Activated T-cell treated with anti-CD3 and anti-CD28 coated beads, Interleukin-2, amount 50 U/mL, for 4 hours (primary cell): Measurements from ENCODE around the gene HMX1. TPM values are rescaled to one million over a fixed set of nuclear protein-coding genes. Genes with fewer than 3 reads are reported as not detected.

Experiments
- ATAC-seq, 2 donors: fragments of 200-7000 bp; cut with Tn5 transposase; one replicate each; pipeline ENCODE4 v1.10.0; 2021
- DNase-seq: peaks from one replicate; pipeline ENCODE4 v3.0.0-alpha.2; 2020
- H3K27me3 Mint-ChIP-seq: one replicate; pipeline ENCODE4 v1.8.0; 2021; ENCODE audit warnings: low read depth, mixed read lengths
- H3K36me3 Mint-ChIP-seq: one replicate; pipeline ENCODE4 v1.8.0; 2022; ENCODE audit warnings: mixed read lengths; ENCODE audit not compliant: insufficient read depth
- H3K4me1 Mint-ChIP-seq: one replicate; pipeline ENCODE4 v1.8.0; 2021; ENCODE audit warnings: low read depth, mixed read lengths
- H3K4me3 Mint-ChIP-seq: one replicate; pipeline ENCODE4 v1.8.0; 2021; ENCODE audit warnings: mild to moderate bottlenecking, moderate library complexity, mixed read lengths
- H3K9me3 Mint-ChIP-seq: one replicate; pipeline ENCODE4 v1.8.0; 2021; ENCODE audit warnings: mixed read lengths
- total RNA-seq, 3 donors: library from RNA; stranded (reverse); gene quantifications; one replicate each; pipeline ENCODE4 v1.2.1, GENCODE V29; 2021

The HMX1 gene
- total RNA-seq, 3 donors from 2014 or later, result not detected

DNA sequence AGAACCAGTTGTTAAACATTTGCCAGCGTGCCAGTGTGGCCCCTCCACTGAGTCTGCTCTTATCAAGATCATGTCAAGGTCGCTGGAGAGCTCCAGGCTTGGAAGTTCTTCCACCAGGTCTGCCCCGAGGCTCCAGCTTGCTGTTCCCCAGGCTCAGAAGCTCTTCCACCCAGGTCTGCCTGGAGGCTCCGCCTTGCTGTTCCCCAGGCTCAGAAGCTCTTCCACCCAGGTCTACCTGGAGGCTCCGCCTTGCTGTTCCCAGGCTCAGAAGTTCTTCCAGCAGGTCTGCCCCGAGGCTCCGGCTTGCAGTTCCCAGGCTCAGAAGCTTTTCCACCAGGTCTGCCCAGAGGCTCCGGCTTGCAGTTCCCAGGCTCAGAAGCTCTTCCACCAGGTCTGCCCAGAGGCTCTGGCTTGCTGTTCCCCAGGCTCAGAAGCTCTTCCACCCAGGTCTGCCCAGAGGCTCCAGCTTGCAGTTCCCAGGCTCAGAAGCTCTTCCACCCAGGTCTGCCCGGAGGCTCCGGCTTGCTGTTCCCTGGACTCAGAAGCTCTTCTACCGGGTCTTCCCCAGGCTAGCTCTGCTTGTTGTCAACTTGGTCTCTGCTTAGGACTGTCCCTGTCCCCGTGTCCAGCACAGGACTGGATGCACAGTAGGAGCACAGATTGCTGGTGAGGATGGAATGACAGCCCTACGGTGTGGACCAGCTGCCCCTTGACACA is 54.4 kb downstream of the HMX1 start:
- no peak for DNase-seq
- peaks cover 3% of the 10 kb centered on the region for H3K27me3 Mint-ChIP-seq
- no peaks in the 10 kb centered on the region for H3K4me1 Mint-ChIP-seq
- H3K4me3 Mint-ChIP-seq, result no peak overlapping the region
- no peak for ATAC-seq
- H3K36me3 Mint-ChIP-seq, result no peaks in the 10 kb centered on the region
- H3K9me3 Mint-ChIP-seq, result no peaks in the 10 kb centered on the region
